Astrocyte (in vitro differentiated cells and primary cell): ENCODE measurements around the gene GKN2. TPM values are rescaled to one million over a fixed set of nuclear protein-coding genes. Genes with fewer than 3 reads are reported as not detected.

Source experiments
- total RNA-seq: library from RNA; stranded (reverse); gene quantifications from 2 replicates; pipeline ENCODE4 v1.2.1, GENCODE V29; 2021

GKN2 gene
- total RNA-seq, 1 donor from 2014 or later, result not detected

Other genes with a start within 250 kb of the GKN2 start
- gene ARHGAP25, start 218.1 kb downstream of the GKN2 start, total RNA-seq, result 0.30 TPM in 1 of 2 replicates, not detected in the other
- gene BMP10, start 81.5 kb downstream of the GKN2 start, total RNA-seq, result not detected in 2 replicates
- gene GKN1, start 21.7 kb upstream of the GKN2 start, total RNA-seq, result not detected in 2 replicates
- 67.8 and 71.7 TPM in 2 replicates for gene ANTXR1, start 60.3 kb upstream of the GKN2 start, total RNA-seq